ENCODE data around the gene DYNC2H1. TPM values are rescaled to one million over a fixed set of nuclear protein-coding genes. Genes with fewer than 3 reads are reported as not detected.
"Not testable (repeated sequence)": the region's sequence is repeated elsewhere in the genome, so short reads cannot be mapped to it uniquely, and the experiment has no call there.

Gene DYNC2H1
- total and polyA plus RNA-seq, 8 donors, result 12.8 to 41.2 (median 31.1) TPM

DNA sequence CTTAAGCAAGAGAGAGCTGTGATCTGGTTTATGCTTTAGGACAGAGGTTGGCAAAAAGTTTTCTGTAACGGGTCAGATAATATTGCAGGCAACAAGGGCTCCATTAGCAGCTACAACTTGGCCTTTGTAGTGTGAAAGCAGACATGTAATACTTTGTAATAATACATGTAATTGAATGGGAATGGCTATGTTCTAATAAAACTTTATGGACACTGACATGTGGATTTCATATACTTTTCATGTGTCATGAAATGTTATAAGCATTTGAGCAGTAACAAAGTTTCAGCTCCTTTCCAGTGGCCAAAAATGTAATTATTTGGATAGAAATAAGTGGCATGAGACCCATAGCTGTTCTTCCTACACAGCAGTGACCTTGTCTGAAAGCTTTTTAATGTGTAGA lies 3.1 kb downstream of the DYNC2H1 start:
- no peaks in the 10 kb centered on the region for H3K36me3 ChIP-seq
- H3K27me3 ChIP-seq, result no peaks in the 10 kb centered on the region
- H3K4me3 ChIP-seq, result no peak overlapping the region
- ATAC-seq (no peak), DNase-seq (no peak)
- no peaks in the 10 kb centered on the region for H3K9me3 ChIP-seq
- intact Hi-C loops (cut with DNase I), result no loop called here
- H3K27ac ChIP-seq, result no peak overlapping the region
- peaks cover 0 to 14% of the 10 kb centered on the region in 2 donors for H3K4me1 ChIP-seq
- TF ChIP-seq, protein P1, sequence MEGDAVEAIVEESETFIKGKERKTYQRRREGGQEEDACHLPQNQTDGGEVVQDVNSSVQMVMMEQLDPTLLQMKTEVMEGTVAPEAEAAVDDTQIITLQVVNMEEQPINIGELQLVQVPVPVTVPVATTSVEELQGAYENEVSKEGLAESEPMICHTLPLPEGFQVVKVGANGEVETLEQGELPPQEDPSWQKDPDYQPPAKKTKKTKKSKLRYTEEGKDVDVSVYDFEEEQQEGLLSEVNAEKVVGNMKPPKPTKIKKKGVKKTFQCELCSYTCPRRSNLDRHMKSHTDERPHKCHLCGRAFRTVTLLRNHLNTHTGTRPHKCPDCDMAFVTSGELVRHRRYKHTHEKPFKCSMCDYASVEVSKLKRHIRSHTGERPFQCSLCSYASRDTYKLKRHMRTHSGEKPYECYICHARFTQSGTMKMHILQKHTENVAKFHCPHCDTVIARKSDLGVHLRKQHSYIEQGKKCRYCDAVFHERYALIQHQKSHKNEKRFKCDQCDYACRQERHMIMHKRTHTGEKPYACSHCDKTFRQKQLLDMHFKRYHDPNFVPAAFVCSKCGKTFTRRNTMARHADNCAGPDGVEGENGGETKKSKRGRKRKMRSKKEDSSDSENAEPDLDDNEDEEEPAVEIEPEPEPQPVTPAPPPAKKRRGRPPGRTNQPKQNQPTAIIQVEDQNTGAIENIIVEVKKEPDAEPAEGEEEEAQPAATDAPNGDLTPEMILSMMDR (IDR thresholded peaks at IDR 0.05), result no peak

DNA sequence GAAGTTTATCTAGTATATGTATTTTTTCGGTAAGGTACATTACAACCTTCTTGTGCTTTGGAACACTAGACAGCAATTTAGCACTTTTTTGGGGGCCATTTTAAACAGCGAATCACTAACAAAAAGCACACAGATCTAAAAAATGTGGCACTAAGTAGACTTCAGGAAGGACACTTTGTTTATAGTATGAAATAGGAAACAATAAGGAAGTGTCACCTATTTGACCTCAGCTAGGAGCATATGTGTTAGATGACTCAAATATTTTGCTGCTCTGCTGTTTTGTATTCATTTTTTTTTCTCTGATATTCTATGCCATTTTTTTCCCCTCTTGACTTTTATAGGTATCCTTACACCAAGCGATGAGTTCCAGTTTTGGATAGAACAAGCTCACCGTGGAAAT lies 5.6 kb downstream of the DYNC2H1 start:
- no peaks in the 10 kb centered on the region for H3K9me3 ChIP-seq
- H3K4me1 ChIP-seq, result peaks cover 0 to 4% of the 10 kb centered on the region in 2 donors
- H3K36me3 ChIP-seq, result no peaks in the 10 kb centered on the region
- H3K27ac ChIP-seq, result no peak overlapping the region
- TF ChIP-seq, protein P1 (IDR thresholded peaks at IDR 0.05), result no peak
- ATAC-seq (no peak), DNase-seq (no peak)
- no peak overlapping the region for H3K4me3 ChIP-seq
- H3K27me3 ChIP-seq, result no peaks in the 10 kb centered on the region
- intact Hi-C loops (cut with DNase I), result no loop called here

DNA sequence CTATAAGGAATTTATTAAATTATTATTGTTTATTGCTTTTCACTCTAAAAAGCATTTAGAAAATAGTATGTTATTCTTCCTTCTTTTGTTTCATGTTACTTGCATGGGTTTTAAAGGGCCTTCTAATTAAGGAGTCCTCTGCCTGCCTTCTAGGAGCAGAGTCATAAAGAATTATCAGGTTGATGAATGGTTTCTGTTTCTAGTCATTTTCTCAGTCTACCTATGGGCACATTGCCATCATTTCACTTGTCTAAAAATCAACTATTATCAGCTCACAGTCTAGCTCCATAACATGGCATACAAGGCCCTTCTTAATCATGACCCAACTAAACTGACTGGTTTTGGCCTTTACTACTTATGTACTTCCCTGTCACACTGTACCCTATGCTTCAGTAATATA lies 16.2 kb downstream of the DYNC2H1 start:
- no peaks in the 10 kb centered on the region for H3K9me3 ChIP-seq
- no peak for DNase-seq
- intact Hi-C loops (cut with DNase I), result no loop called here
- H3K36me3 ChIP-seq, result peaks cover 0 to 8% of the 10 kb centered on the region in 2 donors
- no peaks in the 10 kb centered on the region for H3K4me1 ChIP-seq
- H3K27me3 ChIP-seq, result no peaks in the 10 kb centered on the region
- no peak overlapping the region for H3K27ac ChIP-seq
- H3K4me3 ChIP-seq, result no peak overlapping the region
- TF ChIP-seq, protein P1 (IDR thresholded peaks at IDR 0.05), result no peak
- no peak for ATAC-seq

DNA sequence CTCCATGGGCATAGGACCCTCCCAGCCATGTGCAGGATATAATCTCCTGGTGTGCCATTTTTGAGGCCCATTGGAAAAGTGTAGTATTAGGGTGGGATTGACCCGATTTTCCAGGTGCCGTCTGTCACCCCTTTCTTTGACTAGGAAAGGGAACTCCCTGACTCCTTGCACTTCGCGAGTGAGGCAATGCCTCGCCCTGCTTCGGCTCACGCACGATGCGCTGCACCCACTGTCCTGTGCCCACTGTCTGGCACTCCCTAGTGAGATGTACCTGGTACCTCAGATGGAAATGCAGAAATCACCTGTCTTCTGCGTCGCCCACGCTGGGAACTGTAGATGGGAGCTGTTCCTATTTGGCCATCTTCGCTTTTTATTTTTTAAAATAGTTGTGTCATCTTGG lies 32.8 kb downstream of the DYNC2H1 start:
- peak in 1 of 4 donors; percentile 48 for DNase-seq
- H3K4me3 ChIP-seq; ATAC-seq; H3K27me3 ChIP-seq; H3K9me3 ChIP-seq; intact Hi-C loops (cut with DNase I); H3K4me1 ChIP-seq; H3K27ac ChIP-seq; H3K36me3 ChIP-seq: not testable (repeated sequence)

DNA sequence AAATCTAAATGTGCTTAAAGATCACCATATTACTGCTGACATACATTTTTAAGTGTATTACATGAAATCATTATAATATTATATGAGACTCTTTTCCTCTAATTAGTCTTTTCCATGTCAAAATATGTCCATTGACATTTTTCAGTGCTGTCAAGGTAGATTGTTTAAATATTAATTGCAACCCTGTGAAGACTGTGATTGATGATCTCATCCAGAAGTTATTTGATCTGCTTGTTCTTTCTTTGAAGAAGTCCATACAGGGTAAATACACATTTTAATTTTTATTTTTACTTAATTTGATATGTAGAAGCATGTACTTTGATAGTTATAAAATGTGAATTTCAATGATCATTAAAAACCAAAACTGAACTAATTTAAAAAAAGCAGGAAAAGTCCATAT lies 38.4 kb downstream of the DYNC2H1 start:
- Histone ChIP-seq H3K27ac (no peak overlapping the region), H3K4me3 (no peak overlapping the region), H3K4me1 (no peaks in the 10 kb centered on the region), H3K36me3 (no peaks in the 10 kb centered on the region), H3K9me3 (no peaks in the 10 kb centered on the region), H3K27me3 (no peaks in the 10 kb centered on the region)
- DNase-seq (no peak), ATAC-seq (no peak)
- TF ChIP-seq, protein P1 (IDR thresholded peaks at IDR 0.05), result no peak
- intact Hi-C loops (cut with DNase I), result no loop called here

DNA sequence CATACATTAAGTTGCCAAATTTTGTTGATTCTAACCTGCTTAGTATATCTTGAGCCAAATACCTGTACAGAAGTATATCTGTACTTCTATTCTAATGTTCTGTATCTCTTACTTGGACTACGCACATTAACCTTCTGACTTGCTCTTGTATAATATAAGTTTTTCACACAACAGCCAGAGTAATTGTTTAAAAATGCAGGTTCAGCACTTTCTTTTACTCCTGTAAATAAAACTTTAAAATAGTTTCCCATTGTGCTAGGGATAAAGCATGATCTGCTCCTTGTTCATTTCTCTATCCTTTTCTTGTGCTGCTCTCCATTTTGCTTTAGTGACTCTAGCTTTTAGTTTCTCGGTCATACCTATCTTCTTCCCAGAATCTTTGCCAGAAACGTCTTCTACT lies 48.3 kb downstream of the DYNC2H1 start:
- H3K27ac ChIP-seq, result no peak overlapping the region
- no peaks in the 10 kb centered on the region for H3K9me3 ChIP-seq
- ATAC-seq, result no peak

More for the DNA sequence above, 48.3 kb downstream of the DYNC2H1 start:
- Histone ChIP-seq H3K4me1 (no peaks in the 10 kb centered on the region), H3K27me3 (no peaks in the 10 kb centered on the region), H3K4me3 (no peak overlapping the region), H3K36me3 (no peaks in the 10 kb centered on the region)
- DNase-seq, result no peak
- intact Hi-C loops (cut with DNase I), result no loop called here
- TF ChIP-seq, protein P1 (IDR thresholded peaks at IDR 0.05), result no peak

Measured in left lung (tissue), 10 donors.